HuH-7.5 (cell line): ENCODE measurements around the gene SH2B2.
"Not testable (repeated sequence)": the region's sequence is repeated elsewhere in the genome, so short reads cannot be mapped to it uniquely, and the experiment has no call there.

Source experiments
- DNase-seq: peaks from one replicate; pipeline ENCODE4 v3.0.0; 2011; ENCODE audit warnings: low spot score

SH2B2 gene

GRCh38 chr7:102287111-102287980 is 678 bp downstream of the SH2B2 start:
- DNase-seq: no peak

- no peak for DNase-seq
Observed at GRCh38 chr7:102287981-102288278, 1.3 kb downstream of the SH2B2 start.

DNA sequence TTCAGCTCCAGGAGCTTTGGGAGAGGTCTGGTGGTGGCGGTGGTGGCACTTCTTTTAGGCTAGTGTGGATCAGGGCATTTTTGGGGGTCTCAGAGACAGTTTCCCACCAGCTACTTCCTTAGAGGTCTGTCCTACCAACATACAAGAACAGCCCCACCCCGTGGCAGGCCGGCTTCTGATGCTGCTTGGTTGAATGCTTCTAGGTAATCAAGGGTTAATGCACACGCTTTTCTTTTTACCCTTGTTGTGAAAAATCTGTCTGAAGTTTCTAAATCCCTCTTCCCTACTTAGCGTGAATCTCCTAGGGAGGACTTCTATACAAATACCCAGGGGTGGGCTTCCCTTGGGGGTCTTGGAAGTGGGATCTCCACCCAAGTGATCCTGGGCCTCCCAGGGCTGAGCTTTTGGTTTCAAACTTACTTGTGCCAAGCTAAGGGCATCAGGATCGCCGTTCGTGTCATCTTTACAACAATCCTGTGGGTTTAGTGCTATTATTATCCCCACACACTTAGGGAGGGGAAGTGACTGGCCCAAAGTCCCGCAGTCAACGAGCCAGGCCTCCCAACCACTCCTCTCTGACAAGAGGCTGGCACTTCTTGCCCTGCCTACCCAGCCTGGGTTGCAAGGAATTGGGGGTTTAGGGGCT is 1.7 kb downstream of the SH2B2 start:
- DNase-seq: no peak

DNA sequence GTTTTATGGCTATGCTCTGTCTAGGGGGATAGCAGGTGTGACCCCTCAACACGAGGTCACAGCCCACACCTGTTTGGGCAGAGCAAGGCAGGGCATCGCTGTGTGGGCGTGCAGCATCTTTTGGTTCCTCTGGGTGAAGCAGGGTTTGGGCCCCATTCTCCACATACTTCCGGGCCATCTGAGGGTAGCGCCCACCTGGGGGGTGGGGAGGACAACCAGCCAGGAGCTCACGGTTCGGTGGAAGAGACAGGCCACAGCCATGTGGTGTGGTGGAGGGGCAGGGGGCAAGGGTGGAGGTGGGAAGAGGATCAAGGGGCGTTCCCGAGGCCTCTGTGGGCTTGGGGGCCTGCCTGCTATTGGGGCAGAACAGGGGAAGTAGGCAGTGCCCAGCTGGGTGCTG is 2.4 kb downstream of the SH2B2 start:
- DNase-seq: no peak

DNA sequence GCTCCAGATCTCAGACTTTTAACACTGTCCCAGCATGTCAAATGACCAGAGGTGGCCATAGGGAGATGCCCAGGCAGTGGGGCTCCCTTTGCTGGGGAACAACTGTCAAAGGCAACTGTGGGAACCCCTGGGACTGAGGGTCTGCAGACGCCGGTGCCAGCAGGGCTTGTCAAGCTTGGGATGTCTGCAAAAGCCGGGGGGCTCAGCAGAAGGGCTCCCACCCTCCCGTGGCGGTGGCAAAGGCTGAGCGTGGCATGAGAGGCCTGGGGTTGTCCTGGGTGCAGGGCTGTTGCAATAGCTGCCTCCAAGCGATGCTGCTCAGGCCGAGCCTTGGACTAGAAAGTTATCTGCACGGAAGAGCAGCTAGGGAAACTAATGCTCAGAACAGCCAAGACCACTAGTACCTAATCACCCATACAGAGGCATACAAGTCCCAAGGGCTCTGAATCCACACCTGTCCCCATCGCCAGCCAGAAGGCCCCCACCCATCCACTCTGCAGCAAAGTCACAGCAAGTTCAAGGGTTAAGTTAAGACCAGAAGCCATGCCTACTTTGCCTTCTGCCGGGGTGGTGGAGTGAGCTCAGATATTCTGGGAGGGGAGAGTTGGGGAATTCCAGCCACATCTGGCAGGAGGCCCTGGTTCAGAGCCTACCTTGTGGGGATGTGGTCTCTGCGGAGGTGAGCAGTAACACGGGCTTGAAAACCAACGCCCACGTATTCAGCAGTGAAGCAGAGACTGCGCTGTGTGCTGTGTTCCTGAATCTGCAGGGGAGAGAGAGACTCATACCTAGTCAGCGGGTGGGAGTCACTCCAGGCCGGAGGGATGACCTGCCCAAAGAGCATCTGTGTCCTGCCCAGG is 4.6 kb downstream of the SH2B2 start:
- DNase-seq: no peak

DNA sequence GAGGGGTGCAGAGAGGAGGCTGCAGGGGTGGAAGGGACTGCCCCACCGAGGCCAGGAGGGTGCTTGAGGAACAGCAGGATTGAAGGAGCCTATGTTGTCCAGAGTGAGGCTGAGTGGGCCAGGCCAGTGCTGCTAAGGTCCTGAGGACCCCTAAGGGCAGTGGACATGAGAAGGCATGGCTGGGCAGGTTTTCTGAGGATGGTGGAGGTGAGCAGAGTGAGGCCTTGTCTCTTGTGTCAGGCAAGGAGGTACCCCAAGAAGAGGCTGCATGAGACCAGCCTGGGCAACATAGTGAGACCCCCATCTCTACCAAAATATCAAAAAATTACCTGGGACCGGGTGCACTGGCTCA is 5.2 kb downstream of the SH2B2 start:
- no peak for DNase-seq

GRCh38 chr7:102292813-102293798 is 6.4 kb downstream of the SH2B2 start:
- DNase-seq: no peak

DNA sequence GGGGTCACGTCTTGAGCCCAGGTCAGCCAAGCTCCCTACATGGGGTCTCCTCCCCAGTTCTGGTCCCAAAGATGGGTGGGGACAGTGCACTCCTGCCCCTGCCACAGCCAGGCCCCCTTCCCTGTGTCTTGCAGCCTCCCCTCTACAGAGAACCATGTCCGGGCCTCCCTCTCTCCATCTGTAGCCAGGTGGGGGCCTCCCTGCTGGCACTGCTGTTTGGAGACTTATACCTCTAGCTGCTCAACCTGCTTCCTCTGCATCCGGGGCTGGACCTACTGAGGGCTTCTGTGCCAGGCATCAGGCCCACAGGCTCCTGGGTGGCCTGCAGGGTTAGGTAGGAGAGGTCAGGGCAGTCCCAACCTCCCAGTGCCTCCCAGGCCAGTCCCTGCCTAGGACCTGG is 7.9 kb downstream of the SH2B2 start:
- no peak for DNase-seq

- no peak for DNase-seq
Observed at GRCh38 chr7:102295346-102296178, 8.9 kb downstream of the SH2B2 start.

- no peak for DNase-seq
Observed at GRCh38 chr7:102296179-102296438, 9.4 kb downstream of the SH2B2 start.

- DNase-seq: no peak
Observed at GRCh38 chr7:102296514-102296913, 9.8 kb downstream of the SH2B2 start.

- DNase-seq: no peak
Observed at GRCh38 chr7:102297487-102298218, 11.0 kb downstream of the SH2B2 start.

DNA sequence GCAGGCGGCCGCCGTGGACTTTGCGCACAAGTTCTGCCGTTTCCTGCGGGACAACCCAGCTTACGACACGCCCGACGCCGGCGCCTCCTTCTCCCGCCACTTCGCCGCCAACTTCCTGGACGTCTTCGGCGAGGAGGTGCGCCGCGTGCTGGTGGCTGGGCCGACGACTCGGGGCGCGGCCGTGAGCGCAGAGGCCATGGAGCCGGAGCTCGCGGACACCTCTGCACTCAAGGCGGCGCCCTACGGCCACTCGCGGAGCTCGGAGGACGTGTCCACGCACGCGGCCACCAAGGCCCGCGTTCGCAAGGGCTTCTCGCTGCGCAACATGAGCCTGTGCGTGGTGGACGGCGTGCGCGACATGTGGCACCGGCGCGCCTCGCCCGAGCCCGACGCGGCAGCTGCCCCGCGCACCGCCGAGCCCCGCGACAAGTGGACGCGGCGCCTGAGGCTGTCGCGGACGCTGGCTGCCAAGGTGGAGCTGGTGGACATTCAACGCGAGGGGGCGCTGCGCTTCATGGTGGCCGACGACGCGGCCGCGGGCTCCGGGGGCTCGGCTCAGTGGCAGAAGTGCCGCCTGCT is 14.1 kb downstream of the SH2B2 start:
- DNase-seq: no peak

DNA sequence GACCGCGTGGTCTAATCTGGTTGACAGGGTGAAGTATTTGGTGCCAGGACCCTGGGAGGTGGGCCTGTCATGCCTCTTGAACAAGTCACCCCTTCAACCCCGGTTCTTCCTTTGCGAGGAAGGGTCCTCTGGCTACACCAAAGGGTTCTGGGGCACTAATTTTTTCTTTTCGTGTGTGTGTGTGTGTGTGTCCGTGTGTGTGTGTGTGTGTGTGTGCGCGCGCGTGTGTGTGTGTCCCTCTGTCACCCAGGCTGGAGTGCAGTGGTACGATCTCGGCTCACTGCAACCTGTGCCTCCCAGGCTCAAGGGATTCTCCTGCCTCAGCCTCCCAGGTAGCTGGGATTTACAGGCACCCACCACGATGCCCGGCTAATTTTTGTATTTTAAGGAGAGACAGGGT is 14.7 kb downstream of the SH2B2 start:
- not testable (repeated sequence) for DNase-seq

GRCh38 chr7:102302025-102302424 is 15.4 kb downstream of the SH2B2 start:
- DNase-seq: no peak

DNA sequence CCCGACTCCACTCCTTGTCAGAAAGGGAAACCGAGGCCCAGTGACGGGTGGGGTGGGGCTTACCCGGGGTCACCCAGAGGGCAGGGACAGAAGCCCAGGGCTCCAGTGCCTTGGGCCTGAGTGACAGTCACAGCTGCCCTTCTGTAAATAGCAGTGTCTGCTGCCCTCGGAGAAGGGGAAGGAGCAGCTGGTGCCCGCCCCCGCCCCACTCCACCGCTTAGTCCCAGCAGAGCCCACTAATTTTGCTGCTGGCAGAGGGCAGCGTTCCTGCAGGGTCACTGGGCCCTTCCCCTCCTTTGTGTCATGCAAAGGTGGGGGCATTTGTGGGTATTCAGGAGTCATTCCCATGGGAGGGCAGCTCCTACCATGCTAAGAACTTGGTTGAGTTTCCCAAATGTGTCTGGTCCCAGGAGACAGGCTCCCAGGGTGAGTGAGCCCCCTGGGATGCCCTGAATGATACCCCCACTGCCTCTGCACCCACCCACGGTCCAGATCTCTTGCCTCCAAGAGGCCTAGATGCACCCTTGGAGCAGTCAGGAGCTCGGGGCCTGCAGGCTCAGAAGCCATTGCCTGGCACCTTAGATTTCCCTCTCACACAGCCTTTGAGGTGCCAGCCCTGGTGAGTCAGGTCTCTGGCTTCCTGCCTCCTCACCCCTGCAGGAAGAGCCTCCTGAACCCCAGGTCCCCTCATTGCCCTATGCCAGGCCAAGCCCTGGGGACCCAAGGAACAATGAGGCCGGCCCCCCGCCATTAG is 17.2 kb downstream of the SH2B2 start:
- DNase-seq: no peak

DNA sequence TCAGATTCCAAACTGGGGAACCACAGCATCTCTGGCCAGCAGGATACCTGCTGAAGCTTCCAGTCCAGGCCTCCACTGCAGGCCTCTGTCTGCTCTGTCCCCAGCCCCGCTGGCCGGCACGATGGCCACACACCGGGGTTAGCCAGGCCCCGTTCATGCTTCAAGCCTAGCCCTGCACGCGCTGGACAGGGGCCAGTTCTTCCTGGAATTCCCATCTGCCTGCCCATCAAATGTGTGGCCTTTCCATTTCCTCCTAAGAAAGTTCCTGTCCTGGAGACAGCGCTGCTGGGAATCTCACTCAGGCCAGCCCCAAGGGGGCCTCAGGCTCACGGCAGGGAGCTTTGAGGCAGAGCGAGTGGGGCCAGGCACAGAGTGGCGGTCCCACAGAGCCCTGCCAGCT is 18.0 kb downstream of the SH2B2 start:
- no peak for DNase-seq

- DNase-seq: no peak
Observed at GRCh38 chr7:102305414-102306268, 19.0 kb downstream of the SH2B2 start.
